ENCODE data around the gene SCLT1. TPM values are rescaled to one million over a fixed set of nuclear protein-coding genes. Genes with fewer than 3 reads are reported as not detected.
"Not testable (repeated sequence)": the region's sequence is repeated elsewhere in the genome, so short reads cannot be mapped to it uniquely, and the experiment has no call there.

The SCLT1 gene
- 1 to 10 TPM; 3.3 to 4.3 TPM for polyA plus RNA-seq

DNA sequence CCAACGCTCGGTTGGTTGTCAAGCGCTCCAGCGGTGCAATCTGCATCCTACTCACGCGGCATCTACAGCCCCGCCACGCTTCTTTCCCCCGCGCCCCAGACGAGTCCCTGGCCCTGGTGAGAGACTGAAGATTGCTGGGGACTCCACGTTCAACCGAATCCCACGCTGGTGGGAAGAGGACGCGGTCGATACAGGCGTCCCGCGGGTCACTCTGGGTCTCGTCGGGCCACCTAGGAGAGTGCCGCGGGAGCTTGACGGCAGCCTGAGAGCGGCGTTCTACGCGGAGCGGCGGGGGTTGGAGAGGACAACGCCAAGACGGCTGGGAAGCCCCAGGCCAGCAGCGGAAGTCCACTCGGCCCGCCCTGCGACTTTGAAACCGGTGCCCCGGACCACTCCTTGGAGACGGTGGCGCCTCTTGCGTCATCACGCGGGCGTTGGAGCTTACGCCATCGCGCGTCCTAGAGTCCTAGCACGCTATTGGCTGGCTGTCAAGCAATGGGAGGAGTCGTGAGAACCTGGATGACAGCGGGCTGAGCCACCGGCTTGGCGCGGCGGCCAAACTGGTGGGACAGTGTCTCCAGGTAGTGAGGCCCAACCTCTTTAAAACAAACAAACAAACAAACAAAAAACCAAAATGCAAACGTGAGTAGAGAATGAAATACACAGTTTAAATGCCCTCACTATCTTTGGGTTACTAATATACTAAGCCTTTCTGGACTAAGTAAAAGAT lies at the start of gene SCLT1:
Gene SCLT1, minus strand, starts transcription at position 349 of the 730 bp plus-strand sequence. CDS start 436 bp downstream, outside the sequence.
- no peaks in the 10 kb centered on the region for H3K27me3 ChIP-seq (ENCODE audit: control insufficient read depth in 1 of 2, insufficient read depth in 2 of 2, low read length in 2 of 2)
- no peaks in the 10 kb centered on the region for H3K36me3 ChIP-seq (ENCODE audit: control insufficient read depth in 2 of 2, insufficient read depth in 2 of 2, low read length in 1 of 2)
- 0% methylated on average over 57 of the region's 57 CpGs for WGBS, 2 donors
- H3K9me3 ChIP-seq (ENCODE audit: control insufficient read depth in 2 of 2, insufficient read depth in 1 of 2, low read depth in 1 of 2, low read length in 1 of 2), result no peaks in the 10 kb centered on the region
- peak within 1 kb of the TSS; percentile 84 to 90 for H3K4me3 ChIP-seq (ENCODE audit: low read depth in 1 of 2, low read length in 2 of 2)
- H3K27ac ChIP-seq (ENCODE audit: low read depth in 2 of 2, low read length in 1 of 2), result peak within 1 kb of the TSS; percentile 99
- no peaks in the 10 kb centered on the region for H3K4me1 ChIP-seq (ENCODE audit: control insufficient read depth in 2 of 2, insufficient read depth in 2 of 2, low read length in 1 of 2)

- 60 to 69% methylated on average over 2 of the region's 2 CpGs for WGBS, 2 donors
- Histone ChIP-seq H3K27me3 (ENCODE audit: control insufficient read depth in 1 of 2, insufficient read depth in 2 of 2, low read length in 2 of 2) (peaks cover 0 to 2% of the 10 kb centered on the region in 2 donors), H3K4me3 (ENCODE audit: low read depth in 1 of 2, low read length in 2 of 2) (no peak overlapping the region), H3K36me3 (ENCODE audit: control insufficient read depth in 2 of 2, insufficient read depth in 2 of 2, low read length in 1 of 2) (no peaks in the 10 kb centered on the region), H3K4me1 (ENCODE audit: control insufficient read depth in 2 of 2, insufficient read depth in 2 of 2, low read length in 1 of 2) (no peaks in the 10 kb centered on the region), H3K9me3 (ENCODE audit: control insufficient read depth in 2 of 2, insufficient read depth in 1 of 2, low read depth in 1 of 2, low read length in 1 of 2) (peaks cover 0 to 4% of the 10 kb centered on the region in 2 donors), H3K27ac (ENCODE audit: low read depth in 2 of 2, low read length in 1 of 2) (no peak overlapping the region)
Measured at GRCh38 chr4:129140521-129140920, 47.2 kb upstream of the SCLT1 start.

DNA sequence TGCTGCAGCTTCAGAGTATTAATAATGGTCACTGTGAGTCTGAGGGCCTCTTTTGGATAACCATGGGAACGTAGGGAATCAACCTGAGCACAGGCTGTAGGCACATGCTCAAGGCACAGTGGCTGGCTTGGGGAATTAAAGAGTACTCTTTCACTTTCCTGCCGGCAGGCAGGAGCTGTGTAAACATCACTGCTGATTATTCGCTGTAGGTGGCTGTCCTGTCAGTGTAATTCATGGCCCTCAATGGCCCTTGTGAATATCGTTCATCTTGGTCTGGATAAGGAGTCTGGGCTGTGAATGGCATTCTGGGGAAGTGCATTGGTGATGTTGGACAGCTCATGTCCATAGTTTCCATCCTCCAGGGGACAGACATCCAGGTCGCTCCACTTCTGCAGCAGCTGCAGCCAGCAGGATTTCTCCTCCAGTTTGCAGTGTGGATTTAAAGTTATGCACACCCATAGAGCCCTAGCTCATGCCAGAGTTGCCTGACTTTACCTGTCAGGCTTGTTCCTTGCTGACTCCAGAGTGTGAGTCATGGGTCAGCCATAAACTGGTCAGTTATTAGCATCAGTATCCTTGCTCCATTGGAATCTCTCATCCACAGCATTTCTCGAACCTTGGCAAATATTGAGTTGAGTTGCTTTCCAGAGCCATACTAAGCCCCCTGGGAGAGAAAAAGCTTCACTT lies 45.6 kb upstream of the SCLT1 start:
- WGBS, 2 donors, result 49 to 51% methylated on average over 6 of the region's 6 CpGs
- Histone ChIP-seq H3K4me1 (ENCODE audit: control insufficient read depth in 2 of 2, insufficient read depth in 2 of 2, low read length in 1 of 2) (no peaks in the 10 kb centered on the region), H3K27me3 (ENCODE audit: control insufficient read depth in 1 of 2, insufficient read depth in 2 of 2, low read length in 2 of 2) (peaks cover 0 to 2% of the 10 kb centered on the region in 2 donors), H3K4me3 (ENCODE audit: low read depth in 1 of 2, low read length in 2 of 2) (no peak overlapping the region), H3K27ac (ENCODE audit: low read depth in 2 of 2, low read length in 1 of 2) (no peak overlapping the region), H3K9me3 (ENCODE audit: control insufficient read depth in 2 of 2, insufficient read depth in 1 of 2, low read depth in 1 of 2, low read length in 1 of 2) (peaks cover 0 to 4% of the 10 kb centered on the region in 2 donors), H3K36me3 (ENCODE audit: control insufficient read depth in 2 of 2, insufficient read depth in 2 of 2, low read length in 1 of 2) (no peaks in the 10 kb centered on the region)

- Histone ChIP-seq H3K4me1 (ENCODE audit: control insufficient read depth in 2 of 2, insufficient read depth in 2 of 2, low read length in 1 of 2) (no peaks in the 10 kb centered on the region), H3K9me3 (ENCODE audit: control insufficient read depth in 2 of 2, insufficient read depth in 1 of 2, low read depth in 1 of 2, low read length in 1 of 2) (peaks cover 0 to 7% of the 10 kb centered on the region in 2 donors), H3K27ac (ENCODE audit: low read depth in 2 of 2, low read length in 1 of 2) (no peak overlapping the region), H3K4me3 (ENCODE audit: low read depth in 1 of 2, low read length in 2 of 2) (no peak overlapping the region), H3K36me3 (ENCODE audit: control insufficient read depth in 2 of 2, insufficient read depth in 2 of 2, low read length in 1 of 2) (no peaks in the 10 kb centered on the region), H3K27me3 (ENCODE audit: control insufficient read depth in 1 of 2, insufficient read depth in 2 of 2, low read length in 2 of 2) (no peaks in the 10 kb centered on the region)
- 87 to 92% methylated on average over 8 of the region's 8 CpGs for WGBS, 2 donors
Measured at GRCh38 chr4:129136433-129136832, 43.1 kb upstream of the SCLT1 start.

DNA sequence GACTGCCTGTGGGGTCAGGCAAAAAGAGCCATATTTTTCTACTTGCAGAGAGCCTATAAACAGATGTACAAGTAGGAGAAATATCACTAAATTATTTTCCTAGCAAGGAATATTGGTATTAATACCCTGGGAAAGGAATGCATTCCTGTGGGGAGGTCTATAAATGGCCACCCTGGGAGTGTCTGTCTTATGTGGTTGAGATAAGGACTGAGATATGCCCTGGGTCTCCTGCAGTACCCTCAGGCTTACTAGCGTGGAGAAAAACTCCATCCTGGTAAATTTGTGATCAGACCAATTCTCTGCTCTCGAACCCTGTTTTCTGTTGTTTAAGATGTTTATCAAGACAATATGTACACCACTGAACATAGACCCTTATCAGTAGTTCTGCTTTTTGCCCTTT lies 38.0 kb upstream of the SCLT1 start:
- no peaks in the 10 kb centered on the region for H3K27me3 ChIP-seq (ENCODE audit: control insufficient read depth in 1 of 2, insufficient read depth in 2 of 2, low read length in 2 of 2)
- no peak overlapping the region for H3K4me3 ChIP-seq (ENCODE audit: low read depth in 1 of 2, low read length in 2 of 2)
- H3K9me3 ChIP-seq (ENCODE audit: control insufficient read depth in 2 of 2, insufficient read depth in 1 of 2, low read depth in 1 of 2, low read length in 1 of 2), result peaks cover 0 to 5% of the 10 kb centered on the region in 2 donors
- no peaks in the 10 kb centered on the region for H3K4me1 ChIP-seq (ENCODE audit: control insufficient read depth in 2 of 2, insufficient read depth in 2 of 2, low read length in 1 of 2)
- no peaks in the 10 kb centered on the region for H3K36me3 ChIP-seq (ENCODE audit: control insufficient read depth in 2 of 2, insufficient read depth in 2 of 2, low read length in 1 of 2)
- 83 to 86% methylated on average over 2 of the region's 2 CpGs for WGBS, 2 donors
- no peak overlapping the region for H3K27ac ChIP-seq (ENCODE audit: low read depth in 2 of 2, low read length in 1 of 2)

GRCh38 chr4:129129143-129129542 lies 35.8 kb upstream of the SCLT1 start:
- Histone ChIP-seq H3K9me3 (ENCODE audit: control insufficient read depth in 2 of 2, insufficient read depth in 1 of 2, low read depth in 1 of 2, low read length in 1 of 2) (peaks cover 0 to 3% of the 10 kb centered on the region in 2 donors), H3K4me1 (ENCODE audit: control insufficient read depth in 2 of 2, insufficient read depth in 2 of 2, low read length in 1 of 2) (no peaks in the 10 kb centered on the region), H3K27ac (ENCODE audit: low read depth in 2 of 2, low read length in 1 of 2) (no peak overlapping the region), H3K36me3 (ENCODE audit: control insufficient read depth in 2 of 2, insufficient read depth in 2 of 2, low read length in 1 of 2) (no peaks in the 10 kb centered on the region), H3K27me3 (ENCODE audit: control insufficient read depth in 1 of 2, insufficient read depth in 2 of 2, low read length in 2 of 2) (peaks cover 0 to 2% of the 10 kb centered on the region in 2 donors), H3K4me3 (ENCODE audit: low read depth in 1 of 2, low read length in 2 of 2) (no peak overlapping the region)
- 71 to 85% methylated on average over 2 of the region's 2 CpGs for WGBS, 2 donors

GRCh38 chr4:129126614-129127013 lies 33.3 kb upstream of the SCLT1 start:
- 93% methylated on average over 5 of the region's 5 CpGs for WGBS, 2 donors
- not testable (repeated sequence) for H3K4me1 ChIP-seq (ENCODE audit: control insufficient read depth in 2 of 2, insufficient read depth in 2 of 2, low read length in 1 of 2); H3K27me3 ChIP-seq (ENCODE audit: control insufficient read depth in 1 of 2, insufficient read depth in 2 of 2, low read length in 2 of 2); H3K27ac ChIP-seq (ENCODE audit: low read depth in 2 of 2, low read length in 1 of 2); H3K36me3 ChIP-seq (ENCODE audit: control insufficient read depth in 2 of 2, insufficient read depth in 2 of 2, low read length in 1 of 2); H3K9me3 ChIP-seq (ENCODE audit: control insufficient read depth in 2 of 2, insufficient read depth in 1 of 2, low read depth in 1 of 2, low read length in 1 of 2); H3K4me3 ChIP-seq (ENCODE audit: low read depth in 1 of 2, low read length in 2 of 2)

- H3K4me1 ChIP-seq (ENCODE audit: control insufficient read depth in 2 of 2, insufficient read depth in 2 of 2, low read length in 1 of 2), result no peaks in the 10 kb centered on the region
- H3K9me3 ChIP-seq (ENCODE audit: control insufficient read depth in 2 of 2, insufficient read depth in 1 of 2, low read depth in 1 of 2, low read length in 1 of 2), result no peaks in the 10 kb centered on the region
- WGBS, 2 donors, result 94 to 96% methylated on average over 5 of the region's 5 CpGs
- no peak overlapping the region for H3K27ac ChIP-seq (ENCODE audit: low read depth in 2 of 2, low read length in 1 of 2)
- no peaks in the 10 kb centered on the region for H3K27me3 ChIP-seq (ENCODE audit: control insufficient read depth in 1 of 2, insufficient read depth in 2 of 2, low read length in 2 of 2)
- no peak overlapping the region for H3K4me3 ChIP-seq (ENCODE audit: low read depth in 1 of 2, low read length in 2 of 2)
- H3K36me3 ChIP-seq (ENCODE audit: control insufficient read depth in 2 of 2, insufficient read depth in 2 of 2, low read length in 1 of 2), result peaks cover 0 to 4% of the 10 kb centered on the region in 2 donors
Measured at GRCh38 chr4:129117705-129118104, 24.4 kb upstream of the SCLT1 start.

DNA sequence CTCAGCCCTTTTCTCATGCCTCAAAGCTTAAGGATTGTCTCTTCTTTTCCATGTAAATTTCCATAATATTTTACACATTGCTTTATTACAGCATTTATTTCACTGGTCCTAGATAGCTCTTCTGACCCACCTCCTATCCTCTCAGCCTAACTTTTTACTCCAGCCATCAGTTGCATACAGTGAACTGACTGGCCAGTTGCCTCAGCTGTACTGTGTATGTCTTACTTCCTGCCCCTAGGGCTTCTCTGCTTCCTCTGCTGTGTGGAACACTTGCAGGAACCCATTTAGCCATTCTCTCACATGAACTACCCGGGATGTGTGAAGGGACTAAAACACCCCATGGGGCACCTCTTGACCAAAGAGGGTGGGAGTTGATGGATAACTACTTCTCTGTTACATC lies 20.6 kb upstream of the SCLT1 start:
- Histone ChIP-seq H3K4me1 (ENCODE audit: control insufficient read depth in 2 of 2, insufficient read depth in 2 of 2, low read length in 1 of 2) (no peaks in the 10 kb centered on the region), H3K27me3 (ENCODE audit: control insufficient read depth in 1 of 2, insufficient read depth in 2 of 2, low read length in 2 of 2) (no peaks in the 10 kb centered on the region), H3K9me3 (ENCODE audit: control insufficient read depth in 2 of 2, insufficient read depth in 1 of 2, low read depth in 1 of 2, low read length in 1 of 2) (no peaks in the 10 kb centered on the region), H3K27ac (ENCODE audit: low read depth in 2 of 2, low read length in 1 of 2) (no peak overlapping the region), H3K36me3 (ENCODE audit: control insufficient read depth in 2 of 2, insufficient read depth in 2 of 2, low read length in 1 of 2) (peaks cover 0 to 6% of the 10 kb centered on the region in 2 donors), H3K4me3 (ENCODE audit: low read depth in 1 of 2, low read length in 2 of 2) (no peak overlapping the region)
- WGBS, 2 donors, result 78 to 79% methylated on average over 1 of the region's 1 CpG
